NCI-H2107 treated with DMSO at 0.1 percent for 48 hours (cell line): ENCODE data around the gene CIAO2A.
A peak's percentile ranks its signal among the peaks of the same experiment; 100 is the strongest.
"Not testable (repeated sequence)": the region's sequence is repeated elsewhere in the genome, so short reads cannot be mapped to it uniquely, and the experiment has no call there.

Source experiments
- DNase-seq: peaks from one replicate; lab custom pipeline; 2025; ENCODE audit not compliant: unreplicated experiment; lab: John Stamatoyannopoulos, UW

Gene CIAO2A

GRCh38 chr15:64093627-64094417 is at the start of gene CIAO2A:
Gene CIAO2A, minus strand, starts transcription at chr15:64093838. Its CDS starts 70 bp downstream, at chr15:64093768.
- DNase-seq: peak; percentile 92

GRCh38 chr15:64143276-64143675 is 49.6 kb upstream of the CIAO2A start:
- DNase-seq: no peak

- DNase-seq: no peak
These were observed 48.3 kb upstream of the CIAO2A start for GRCh38 chr15:64141798-64142512.

GRCh38 chr15:64138331-64138941 is 44.8 kb upstream of the CIAO2A start:
- no peak for DNase-seq

GRCh38 chr15:64137226-64137833 is 43.7 kb upstream of the CIAO2A start:
- no peak for DNase-seq

GRCh38 chr15:64136347-64136746 is 42.7 kb upstream of the CIAO2A start:
- no peak for DNase-seq

- DNase-seq: no peak
These were observed 40.7 kb upstream of the CIAO2A start for GRCh38 chr15:64134345-64134829.

GRCh38 chr15:64133623-64134344 is 40.1 kb upstream of the CIAO2A start:
- no peak for DNase-seq

GRCh38 chr15:64132217-64132616 is 38.6 kb upstream of the CIAO2A start:
- DNase-seq: no peak

- DNase-seq: no peak
These were observed 37.9 kb upstream of the CIAO2A start for GRCh38 chr15:64131547-64131946.

GRCh38 chr15:64130159-64130558 is 36.5 kb upstream of the CIAO2A start:
- no peak for DNase-seq

GRCh38 chr15:64127521-64128270 is 34.1 kb upstream of the CIAO2A start:
- DNase-seq: no peak

GRCh38 chr15:64125978-64126377 is 32.3 kb upstream of the CIAO2A start:
- DNase-seq: no peak

GRCh38 chr15:64122936-64123351 is 29.3 kb upstream of the CIAO2A start:
- no peak for DNase-seq

GRCh38 chr15:64122444-64122843 is 28.8 kb upstream of the CIAO2A start:
- no peak for DNase-seq

- DNase-seq: no peak
These were observed 28.0 kb upstream of the CIAO2A start for GRCh38 chr15:64121614-64122013.

- DNase-seq: not testable (repeated sequence)
These were observed 26.7 kb upstream of the CIAO2A start for GRCh38 chr15:64120322-64120721.

GRCh38 chr15:64117759-64118487 is 24.3 kb upstream of the CIAO2A start:
- DNase-seq: no peak

- no peak for DNase-seq
These were observed 19.3 kb upstream of the CIAO2A start for GRCh38 chr15:64112904-64113303.
